ENCODE data around the gene TMEM234.
A peak's percentile ranks its signal among the peaks of the same experiment; 100 is the strongest.

TMEM234 gene

DNA sequence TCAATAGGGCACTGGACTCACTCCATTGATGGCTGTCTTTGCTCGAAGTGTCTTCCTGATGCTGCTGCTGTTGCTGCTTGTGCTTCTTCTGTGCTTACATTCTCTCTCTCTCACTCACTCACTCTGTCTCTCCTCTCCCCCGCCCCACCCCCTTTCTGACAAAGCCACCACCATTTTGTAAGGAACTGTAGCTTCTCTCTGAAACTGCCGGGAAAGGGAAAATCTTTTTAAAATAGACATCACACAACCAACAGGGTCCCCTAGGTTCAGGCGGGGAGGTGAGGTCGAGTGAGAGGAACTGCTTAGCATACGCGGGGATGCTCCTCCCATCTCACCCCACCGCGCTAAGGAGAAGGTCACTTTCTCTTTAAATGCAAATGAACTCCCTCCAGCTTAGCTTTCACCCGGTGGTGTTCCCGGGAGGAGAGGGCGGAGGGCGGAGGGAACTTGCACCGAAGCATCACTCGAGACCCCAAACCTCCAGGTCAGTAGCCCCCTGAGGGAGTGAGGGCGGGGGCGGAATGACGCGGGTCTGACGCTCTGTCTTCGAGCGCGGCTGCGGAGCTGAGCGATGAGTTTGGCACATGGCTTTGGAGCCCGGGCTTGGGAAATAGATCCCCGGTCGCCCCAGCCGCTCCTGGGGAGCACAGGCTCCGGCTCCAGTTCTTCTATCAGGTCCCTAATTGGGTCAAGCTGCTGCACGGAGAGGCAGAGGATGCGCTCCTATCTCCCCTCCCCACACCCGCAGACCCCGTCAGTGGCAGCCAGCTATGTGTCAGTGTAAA lies 21.7 kb downstream of the TMEM234 start, which contains the start of gene CCDC28B:
Gene CCDC28B (plus strand): TSS at position 370 of the 785 bp plus-strand sequence. CDS start 1,341 bp downstream, outside the sequence.
- DNase-seq (ENCODE audit: low read depth in 3 of 3), result peak in 1 of 3 experiments; percentile 42

DNA sequence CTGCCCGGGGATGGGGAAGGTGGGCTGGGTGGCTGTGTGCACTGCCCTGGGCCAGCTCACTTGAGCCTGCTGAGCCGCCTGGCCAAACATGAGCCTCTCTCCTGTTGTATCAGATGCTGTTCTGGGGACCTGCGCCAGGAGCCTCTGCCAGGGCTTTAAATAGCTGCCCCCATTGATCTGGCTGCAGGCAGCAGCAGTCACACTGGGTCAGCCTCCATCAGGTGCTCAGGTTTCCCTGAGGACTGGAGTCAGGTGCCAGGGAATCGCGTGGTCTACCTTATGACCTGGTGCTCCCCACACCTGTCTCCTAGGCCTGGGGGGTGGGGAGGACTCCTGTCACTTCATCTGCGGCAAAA lies 22.5 kb downstream of the TMEM234 start:
- no peak for DNase-seq (ENCODE audit: low read depth in 3 of 3)

DNA sequence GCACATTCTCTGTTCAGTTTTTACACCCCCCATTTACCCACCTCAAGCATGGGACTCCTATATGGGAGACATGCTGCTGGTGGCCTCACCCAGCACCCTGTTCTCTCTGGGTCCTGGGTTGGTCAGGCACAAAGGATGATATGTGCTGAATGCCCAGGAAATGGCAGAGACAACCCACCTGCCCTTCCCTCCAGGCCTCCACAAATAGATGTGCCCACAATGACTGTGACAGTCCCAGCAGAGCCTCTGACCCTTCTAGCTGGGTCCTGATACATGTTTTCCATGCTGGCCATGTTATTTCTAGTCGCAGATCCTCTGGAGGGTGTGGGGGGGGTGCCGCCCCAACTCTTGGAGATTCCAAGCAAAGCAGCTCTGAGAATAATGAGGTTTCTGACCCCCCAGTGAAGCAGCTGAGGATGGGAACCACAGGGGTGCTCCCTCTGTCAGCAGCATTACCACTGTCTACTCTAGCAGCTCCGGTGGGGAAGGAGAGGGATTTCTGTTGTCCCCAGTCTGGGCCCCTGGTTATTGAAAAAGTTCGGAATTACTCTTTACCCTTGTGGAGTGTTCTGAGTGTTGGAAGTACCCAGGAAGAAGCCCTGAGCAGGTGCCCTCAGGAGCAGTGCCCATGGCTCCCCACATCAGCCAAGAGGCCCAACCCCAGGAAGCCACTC lies 23.0 kb downstream of the TMEM234 start:
- no peak for DNase-seq (ENCODE audit: low read depth in 3 of 3)

DNA sequence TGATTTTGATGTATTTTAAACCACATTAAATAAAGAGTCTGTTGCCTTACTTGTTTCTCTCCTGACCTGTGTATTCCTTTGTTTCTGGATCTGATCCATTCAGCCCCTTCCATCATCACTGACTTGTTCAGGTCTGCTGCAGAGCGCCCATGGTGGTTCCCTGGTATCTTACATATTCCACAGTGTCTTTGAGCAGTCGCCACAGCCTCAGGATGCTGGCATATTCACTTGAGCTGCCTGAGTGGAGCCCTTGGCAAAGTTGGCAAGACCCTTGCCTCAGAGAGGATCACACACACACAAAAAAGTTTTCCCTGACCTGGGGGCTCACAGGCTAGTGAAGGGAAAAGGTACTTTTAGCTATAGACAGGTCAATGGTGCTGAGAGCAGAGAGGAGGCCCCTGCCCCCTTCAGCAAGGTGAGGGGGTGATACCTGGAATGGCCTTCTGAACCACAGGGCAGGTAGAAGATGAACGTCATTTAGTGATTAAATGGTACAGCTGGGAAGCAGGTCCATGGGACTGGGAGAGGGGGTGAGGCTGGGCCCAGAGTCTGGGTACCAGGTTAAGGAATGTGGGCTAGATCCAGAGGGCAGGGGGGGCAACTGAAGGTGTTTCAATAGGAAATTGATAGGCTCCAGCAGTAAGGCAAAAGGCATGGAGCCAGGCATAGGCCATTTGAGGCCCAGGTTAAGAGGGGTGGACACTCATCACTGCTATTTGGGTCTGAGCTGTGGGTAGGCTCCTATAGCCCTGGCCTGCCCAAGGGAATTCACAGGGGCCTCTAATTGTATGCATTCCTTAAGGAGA lies 23.7 kb downstream of the TMEM234 start:
- DNase-seq (ENCODE audit: low read depth in 3 of 3), result no peak

DNA sequence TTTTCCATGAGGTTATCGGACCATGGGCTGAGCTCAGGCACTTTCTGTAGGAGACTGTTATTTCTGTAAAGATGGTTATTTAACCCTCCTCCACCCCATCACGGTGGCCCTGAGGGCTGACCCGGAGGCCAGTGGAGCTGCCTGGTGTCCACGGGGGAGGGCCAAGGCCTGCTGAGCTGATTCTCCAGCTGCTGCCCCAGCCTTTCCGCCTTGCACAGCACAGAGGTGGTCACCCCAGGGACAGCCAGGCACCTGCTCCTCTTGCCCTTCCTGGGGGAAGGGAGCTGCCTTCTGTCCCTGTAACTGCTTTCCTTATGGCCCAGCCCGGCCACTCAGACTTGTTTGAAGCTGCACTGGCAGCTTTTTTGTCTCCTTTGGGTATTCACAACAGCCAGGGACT lies 24.3 kb downstream of the TMEM234 start:
- DNase-seq (ENCODE audit: low read depth in 3 of 3), result no peak

DNA sequence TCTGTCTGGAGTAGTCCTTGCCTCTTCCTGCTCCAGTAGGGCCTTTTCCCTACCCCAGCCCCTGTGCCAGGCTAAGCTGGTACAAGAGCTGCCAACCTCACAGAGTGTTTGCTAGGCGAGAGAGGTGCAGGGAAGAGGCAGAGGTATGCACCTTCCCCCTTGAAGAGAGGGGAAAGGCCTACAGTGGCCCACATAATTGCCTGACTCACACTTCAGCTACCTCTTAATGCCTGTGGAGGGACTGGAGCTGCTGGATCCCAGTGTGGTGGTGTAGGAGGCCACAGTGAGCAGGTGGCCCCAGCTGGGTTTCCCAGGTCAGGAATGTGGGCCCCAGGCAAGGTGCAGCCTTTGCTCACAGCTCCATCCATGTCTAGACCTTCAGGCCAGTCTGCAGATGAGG lies 25.1 kb downstream of the TMEM234 start:
- DNase-seq (ENCODE audit: low read depth in 3 of 3), result no peak

DNA sequence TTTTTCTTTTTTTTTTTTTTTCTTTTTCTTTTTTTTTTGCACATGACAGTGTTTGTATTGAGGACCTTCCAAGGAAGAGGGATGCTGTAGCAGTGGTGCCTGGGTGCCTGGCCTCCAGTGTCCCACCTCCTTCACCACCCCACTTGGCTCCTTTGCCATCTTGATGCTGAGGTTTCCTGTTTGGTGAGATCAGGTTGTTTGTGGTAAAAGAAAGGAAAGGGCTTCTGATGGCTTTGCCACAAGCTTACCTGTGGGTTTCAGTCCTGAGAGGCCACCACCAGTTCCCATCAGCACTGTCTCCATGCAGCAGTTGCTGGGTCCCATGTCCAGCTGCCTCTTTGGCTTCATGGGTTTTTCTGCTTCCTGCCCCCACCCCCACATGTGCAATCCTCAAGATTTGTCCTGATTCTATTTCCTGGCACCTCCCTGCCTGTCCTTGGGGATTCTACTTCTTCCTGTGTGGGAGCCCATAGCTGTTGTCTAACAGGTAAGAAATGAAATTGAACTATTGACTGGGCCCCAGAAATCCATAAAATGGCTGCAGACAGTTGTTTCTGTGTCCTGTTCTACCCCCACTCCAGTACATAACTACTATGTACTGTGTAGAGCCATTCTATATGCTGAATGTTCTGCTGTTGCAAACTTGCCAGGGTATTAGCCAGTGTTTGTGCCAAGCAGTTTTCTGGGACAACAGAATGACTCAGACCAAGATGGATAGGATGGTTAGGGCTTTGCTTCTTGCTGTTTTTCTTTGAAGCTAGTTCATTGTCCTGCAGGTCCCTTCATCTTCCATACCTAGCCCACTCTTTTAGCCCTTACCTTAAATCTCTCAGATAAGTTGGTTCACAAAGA lies 26.0 kb downstream of the TMEM234 start:
- no peak for DNase-seq (ENCODE audit: low read depth in 3 of 3)

DNA sequence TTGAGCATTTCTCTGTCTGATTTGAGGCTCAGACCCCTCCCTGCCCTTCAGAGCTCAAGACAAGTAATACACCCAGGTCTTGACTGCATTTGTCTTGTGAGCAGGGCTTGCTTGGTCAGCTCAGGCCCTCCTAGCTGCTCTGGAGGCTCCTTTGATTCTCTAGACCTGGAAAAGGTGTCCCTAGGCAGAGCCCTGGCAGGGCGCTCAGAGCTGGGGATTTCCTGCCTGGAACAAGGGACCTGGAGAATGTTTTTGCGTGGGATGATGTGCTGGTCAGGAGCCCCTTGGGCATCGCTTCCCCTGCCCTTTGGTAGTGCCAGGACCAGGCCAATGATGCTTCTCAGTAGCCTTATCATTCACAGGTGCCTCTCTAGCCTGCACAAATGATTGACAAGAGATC lies 26.6 kb downstream of the TMEM234 start:
- no peak for DNase-seq (ENCODE audit: low read depth in 3 of 3)

DNA sequence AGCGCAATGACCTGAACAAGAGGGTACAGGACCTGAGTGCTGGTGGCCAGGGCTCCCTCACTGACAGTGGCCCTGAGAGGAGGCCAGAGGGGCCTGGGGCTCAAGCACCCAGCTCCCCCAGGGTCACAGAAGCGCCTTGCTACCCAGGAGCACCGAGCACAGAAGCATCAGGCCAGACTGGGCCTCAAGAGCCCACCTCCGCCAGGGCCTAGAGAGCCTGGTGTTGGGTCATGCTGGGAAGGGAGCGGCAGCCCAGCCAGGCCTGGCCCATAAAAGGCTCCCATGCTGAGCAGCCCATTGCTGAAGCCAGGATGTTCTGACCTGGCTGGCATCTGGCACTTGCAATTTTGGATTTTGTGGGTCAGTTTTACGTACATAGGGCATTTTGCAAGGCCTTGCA lies 27.2 kb downstream of the TMEM234 start:
- DNase-seq (ENCODE audit: low read depth in 3 of 3), result no peak

DNA sequence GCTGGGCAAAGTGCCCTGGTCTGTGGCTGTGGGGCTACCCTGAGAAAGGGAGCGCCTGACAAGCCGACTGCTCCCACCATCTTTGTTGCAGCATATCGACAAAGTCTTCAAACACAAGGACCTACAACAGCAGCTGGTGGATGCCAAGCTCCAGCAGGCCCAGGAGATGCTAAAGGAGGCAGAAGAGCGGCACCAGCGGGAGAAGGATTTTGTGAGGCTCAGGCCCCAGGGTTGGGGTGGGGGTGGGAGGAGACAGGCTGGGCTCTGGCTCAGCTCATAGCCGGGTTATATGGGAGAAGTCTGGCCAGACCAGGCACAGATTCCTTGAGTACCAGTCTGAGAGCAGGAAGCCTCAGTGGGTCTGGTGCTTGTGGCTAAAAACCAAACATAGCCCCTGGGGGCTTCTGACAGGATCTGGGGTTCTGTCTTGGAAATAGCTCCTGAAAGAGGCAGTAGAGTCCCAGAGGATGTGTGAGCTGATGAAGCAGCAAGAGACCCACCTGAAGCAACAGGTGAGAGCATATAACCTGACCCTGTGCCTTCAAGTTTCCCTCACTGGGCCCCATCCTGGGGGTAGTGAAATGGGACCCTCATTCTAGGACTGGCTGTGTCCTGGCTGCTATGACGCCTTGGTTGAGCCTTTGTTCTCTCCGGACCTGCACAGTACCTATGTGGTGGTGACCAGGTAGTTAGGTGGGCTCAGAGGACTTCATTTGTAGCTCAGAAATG lies 29.8 kb downstream of the TMEM234 start:
- no peak for DNase-seq (ENCODE audit: low read depth in 3 of 3)

DNA sequence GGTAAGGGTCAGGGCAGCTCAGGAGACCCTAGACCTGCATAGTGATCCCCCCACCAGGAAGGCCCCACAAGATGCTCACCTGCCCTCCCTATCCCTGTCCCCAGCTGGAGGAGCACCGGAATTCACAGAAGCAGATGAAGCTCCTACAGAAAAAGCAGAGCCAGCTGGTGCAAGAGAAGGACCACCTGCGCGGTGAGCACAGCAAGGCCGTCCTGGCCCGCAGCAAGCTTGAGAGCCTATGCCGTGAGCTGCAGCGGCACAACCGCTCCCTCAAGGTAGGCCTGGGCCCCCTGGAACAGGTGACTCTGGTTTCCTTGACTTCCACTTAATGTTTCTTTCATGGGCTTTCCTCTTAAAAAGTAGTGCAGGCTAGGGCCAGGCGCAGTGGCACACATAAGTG lies 34.3 kb downstream of the TMEM234 start:
- DNase-seq (ENCODE audit: low read depth in 3 of 3), result no peak

DNA sequence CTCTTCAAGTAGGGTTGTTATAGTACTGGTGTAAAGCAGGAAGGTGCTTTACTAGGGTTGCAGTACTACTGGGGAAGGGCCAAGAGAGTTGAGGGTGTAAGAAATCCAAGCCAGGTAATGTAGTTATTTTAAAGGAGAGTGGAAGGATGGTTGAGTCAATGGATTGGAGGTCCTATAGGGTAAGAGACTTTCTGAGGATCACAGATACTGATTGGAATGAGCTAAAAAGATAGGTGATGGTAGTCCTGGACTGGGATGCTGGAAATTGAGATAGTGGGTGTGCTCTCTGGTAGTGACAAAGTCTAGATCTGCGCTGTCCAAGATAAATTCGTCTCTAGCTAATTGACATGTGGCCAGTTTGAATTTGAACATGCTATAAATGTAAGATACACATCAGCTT lies 35.7 kb downstream of the TMEM234 start:
- no peak for DNase-seq (ENCODE audit: low read depth in 3 of 3)

DNA sequence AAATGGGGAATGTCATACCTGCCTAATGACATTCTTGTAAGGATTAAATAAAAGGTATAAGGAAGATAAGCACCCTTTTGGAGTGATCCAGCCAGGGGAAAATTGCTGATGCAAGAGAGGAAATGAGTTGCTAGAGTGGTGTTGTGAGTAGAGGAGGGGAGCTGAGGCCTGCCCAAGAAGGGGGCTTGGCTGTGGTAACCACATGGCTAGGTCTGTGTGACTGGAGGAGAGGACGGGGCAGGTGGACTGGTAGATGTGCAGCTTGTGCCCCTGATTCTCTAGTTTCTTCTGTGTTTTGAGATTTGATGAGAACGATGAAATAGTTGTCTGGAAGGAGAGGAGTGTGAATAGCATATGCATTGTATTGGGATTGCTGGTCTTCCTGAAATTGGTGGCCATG lies 36.1 kb downstream of the TMEM234 start:
- DNase-seq (ENCODE audit: low read depth in 3 of 3), result no peak

DNA sequence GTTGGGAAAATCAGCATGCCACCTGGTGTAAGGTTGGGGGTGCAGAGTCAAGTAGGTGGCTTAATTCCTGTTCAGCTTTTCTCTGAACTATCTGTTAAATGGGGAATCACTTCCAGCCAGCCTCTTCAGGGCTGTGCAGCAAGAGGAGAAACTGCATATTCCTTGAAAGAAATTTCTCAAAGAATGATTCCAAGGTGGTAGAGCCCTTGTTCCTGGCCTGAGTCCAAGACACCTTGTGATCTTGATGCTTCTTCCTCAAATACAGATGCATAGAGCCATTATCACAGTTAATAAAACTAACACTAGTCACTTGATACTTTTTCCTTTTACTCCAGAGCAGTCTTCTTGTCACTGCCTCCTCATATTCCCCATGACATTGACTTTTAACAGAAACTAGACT lies 37.5 kb downstream of the TMEM234 start:
- no peak for DNase-seq (ENCODE audit: low read depth in 3 of 3)

DNA sequence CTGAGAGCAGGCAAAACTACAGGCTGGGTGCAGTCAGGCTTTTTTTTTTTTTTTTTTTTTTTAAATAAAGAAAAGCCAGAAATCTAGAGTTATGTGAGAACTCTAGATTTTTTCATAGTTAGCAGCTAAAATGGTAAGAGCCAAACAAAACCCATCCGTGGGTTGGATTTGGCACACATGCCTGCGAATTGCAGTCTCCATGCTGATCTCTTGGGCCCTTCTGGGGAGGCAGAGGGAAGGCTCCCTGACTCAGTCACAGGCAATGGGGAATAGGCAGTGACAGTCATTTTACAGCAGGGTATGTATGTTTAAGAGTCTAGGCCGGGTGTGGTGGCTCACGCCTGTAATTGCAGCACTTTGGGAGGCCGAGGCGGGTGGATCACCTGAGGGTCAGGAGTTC lies 40.1 kb downstream of the TMEM234 start:
- no peak for DNase-seq (ENCODE audit: low read depth in 3 of 3)

DNA sequence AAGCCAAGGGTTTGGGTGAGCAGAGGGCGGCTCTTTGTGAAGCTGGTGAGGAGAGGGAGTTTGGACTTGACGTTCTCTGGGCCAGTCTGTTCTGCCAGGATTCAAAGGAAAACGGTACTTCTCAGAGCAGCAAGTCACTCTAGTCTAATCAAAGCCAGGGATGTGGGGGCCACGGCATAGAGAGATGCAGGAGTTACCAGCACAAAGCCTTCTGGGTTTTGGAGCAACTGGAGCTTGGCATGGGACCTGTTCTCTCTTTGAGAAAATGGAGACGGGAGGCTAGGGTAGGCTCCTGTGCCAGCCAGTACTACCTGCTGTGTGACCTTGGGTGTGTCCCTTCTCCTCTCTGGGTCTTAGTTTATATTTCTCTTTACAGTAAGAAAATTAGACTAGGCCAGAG lies 40.6 kb downstream of the TMEM234 start:
- DNase-seq (ENCODE audit: low read depth in 3 of 3), result no peak

DNA sequence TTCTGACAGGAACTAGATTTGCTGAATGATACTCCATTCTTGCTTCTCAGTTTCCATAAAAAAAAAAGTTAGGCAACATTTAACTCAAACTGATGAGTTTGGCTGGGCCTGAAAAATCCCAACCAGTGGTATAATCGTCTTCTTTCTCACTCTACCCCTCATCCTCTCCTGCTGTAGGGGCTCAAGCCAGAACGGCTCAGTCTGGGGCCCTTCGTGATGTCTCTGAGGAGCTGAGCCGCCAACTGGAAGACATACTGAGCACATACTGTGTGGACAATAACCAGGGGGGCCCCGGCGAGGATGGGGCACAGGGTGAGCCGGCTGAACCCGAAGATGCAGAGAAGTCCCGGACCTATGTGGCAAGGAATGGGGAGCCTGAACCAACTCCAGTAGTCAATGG lies 41.1 kb downstream of the TMEM234 start:
- DNase-seq (ENCODE audit: low read depth in 3 of 3), result no peak

DNA sequence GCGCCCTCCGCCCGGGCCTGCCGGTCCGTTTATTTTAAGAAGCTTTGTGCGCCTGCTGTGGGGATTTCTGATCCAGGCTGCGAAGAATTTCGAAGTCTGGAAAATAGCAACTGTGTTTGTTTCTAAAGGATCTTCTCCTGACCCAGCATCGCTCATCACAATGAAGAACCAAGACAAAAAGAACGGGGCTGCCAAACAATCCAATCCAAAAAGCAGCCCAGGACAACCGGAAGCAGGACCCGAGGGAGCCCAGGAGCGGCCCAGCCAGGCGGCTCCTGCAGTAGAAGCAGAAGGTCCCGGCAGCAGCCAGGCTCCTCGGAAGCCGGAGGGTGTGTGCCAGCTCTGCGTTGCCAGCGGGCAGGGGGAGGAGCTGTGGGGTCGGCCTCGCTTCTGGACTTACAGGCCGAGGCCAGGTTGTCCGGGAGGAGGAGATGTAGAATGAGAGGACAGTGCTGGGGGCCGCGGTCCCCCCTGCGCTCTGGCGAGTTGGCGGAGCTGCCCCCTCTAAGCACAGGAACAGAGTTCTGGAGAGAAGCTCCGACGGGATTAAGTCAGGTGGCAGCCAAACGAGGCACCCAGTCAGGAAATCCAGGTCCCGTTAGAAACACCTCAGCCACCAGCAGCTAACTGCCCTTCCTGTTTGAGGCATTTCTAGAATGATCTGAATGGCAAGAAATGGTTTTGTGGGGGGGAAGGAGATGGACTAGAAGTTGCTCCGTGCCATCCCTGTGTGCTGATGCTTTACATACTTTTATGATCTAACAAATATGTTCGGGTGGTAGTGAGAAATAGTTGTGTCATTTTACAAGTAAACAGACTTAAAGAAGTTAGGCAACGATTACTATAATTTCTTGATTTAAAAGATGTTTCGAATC lies 41.7 kb downstream of the TMEM234 start:
- peak in 1 of 3 experiments; percentile 32 for DNase-seq (ENCODE audit: low read depth in 3 of 3)

DNA sequence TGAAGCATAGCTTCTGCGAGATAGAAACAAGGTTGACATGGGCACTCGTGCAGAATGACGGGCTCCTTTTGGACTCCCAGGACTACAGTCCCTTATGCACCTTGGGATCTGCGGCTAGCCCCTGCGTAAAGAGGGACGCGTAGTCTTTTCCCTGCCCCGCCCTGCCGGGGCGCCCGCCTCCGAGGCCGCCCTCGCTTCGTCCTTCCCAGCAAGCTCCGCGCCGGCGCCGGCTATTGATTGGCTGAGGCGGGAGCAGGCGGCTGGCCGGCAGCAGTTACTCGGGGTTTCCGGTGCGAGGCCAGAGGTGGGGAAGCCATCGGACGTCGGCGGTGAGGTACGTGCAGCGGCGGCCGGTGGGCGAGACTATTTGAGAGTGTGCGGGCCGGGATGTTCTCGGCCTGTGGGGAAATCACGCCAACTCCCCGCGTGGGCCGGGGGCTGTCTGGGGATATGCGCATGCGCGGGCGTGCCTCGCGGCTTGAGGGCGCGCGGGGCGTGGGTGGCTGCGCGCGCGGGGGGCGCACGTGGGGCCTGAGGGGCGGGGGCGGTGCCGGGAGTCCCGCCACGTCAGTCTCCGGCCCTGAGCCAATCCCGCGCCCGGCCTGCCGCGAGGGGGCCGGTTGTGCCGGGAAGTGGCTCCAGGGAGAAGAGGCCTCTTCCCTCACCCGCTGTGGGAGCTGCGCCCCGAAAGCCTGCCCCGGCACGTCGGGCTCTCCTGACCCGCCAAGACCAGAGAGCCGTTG lies 42.5 kb downstream of the TMEM234 start, which contains the start of gene TXLNA:
Gene TXLNA (plus strand): TSS at position 233 of the 743 bp plus-strand sequence. CDS start 671 bp downstream, outside the sequence.
- DNase-seq (ENCODE audit: low read depth in 3 of 3), result peak; percentile 73 to 92 (median 83)
